Lower leg skin (tissue), 4 donors: ENCODE data around the gene LYRM7. TPM values are rescaled to one million over a fixed set of nuclear protein-coding genes. Genes with fewer than 3 reads are reported as not detected.

Experiments used
- DNase-seq, 2 donors: peaks; one replicate each; pipeline ENCODE4 v3.0.0-alpha.2; 2019; ENCODE audit warnings: low spot score in 2 of 2
- H3K4me3 ChIP-seq: fragments of 200-600 bp; sonication (generic); 2 replicates; pipeline ENCODE4 v1.5.1; 2017; ENCODE audit warnings: mild to moderate bottlenecking, low read depth; ENCODE audit not compliant: poor library complexity, severe bottlenecking
- CTCF ChIP-seq, 3 donors: fragments of 450-650 bp; IDR thresholded peaks; one replicate each; pipeline ENCODE4 v1.5.1; 2016; ENCODE audit warnings: antibody characterized with exemption in 3 of 3, mild to moderate bottlenecking in 3 of 3, moderate library complexity in 2 of 3
- POLR2A ChIP-seq, 2 donors: fragments of 450-650 bp; IDR thresholded peaks; one replicate each; pipeline ENCODE4 v1.6.1; 2016 to 2017; ENCODE audit warnings: antibody characterized with exemption in 2 of 2, mild to moderate bottlenecking in 1 of 2, moderate library complexity in 1 of 2
- WGBS, 2 donors: methylation state at CpG; one replicate each; pipeline ENCODE4 v1.1.5; 2018; 5-methylcytosine and 5-hydroxymethylcytosine counted together
- intact Hi-C: fragments of 100-400 bp; cut with DNase I; formaldehyde crosslinking; loops from one replicate; pipeline ENCODE4 v1.15.0; 2023; ENCODE audit warnings: low total_unique reads
- total RNA-seq, 4 donors: library from RNA; depleted of rRNA; stranded (reverse); fragments of >200 nt; gene quantifications; one replicate each; pipeline ENCODE4 v1.1.0, GENCODE V29; 2016

The LYRM7 gene
- total RNA-seq, 4 donors from 2014 or later = 4.1 to 15.7 (median 5.8) TPM

GRCh38 chr5:131229623-131230022 lies 58.9 kb downstream of the LYRM7 start:
- TF ChIP-seq CTCF (IDR thresholded peaks at IDR 0.05) = no peak
- no peak overlapping the region for H3K4me3 ChIP-seq
- intact Hi-C loops = no loop called here
- DNase-seq = no peak
- WGBS, 2 donors = 88 to 97% methylated on average over 4 of the region's 4 CpGs

GRCh38 chr5:131230406-131230805 lies 59.7 kb downstream of the LYRM7 start:
- H3K4me3 ChIP-seq = no peak overlapping the region
- no peak for DNase-seq
- WGBS, 2 donors = 87 to 88% methylated on average over 5 of the region's 5 CpGs
- intact Hi-C loops = no loop called here
- TF ChIP-seq CTCF (IDR thresholded peaks at IDR 0.05) (no peak), POLR2A (IDR thresholded peaks at IDR 0.05) (no peak)

- no peak overlapping the region for H3K4me3 ChIP-seq
- DNase-seq = no peak
- intact Hi-C loops = no loop called here
- TF ChIP-seq POLR2A (IDR thresholded peaks at IDR 0.05) (no peak), CTCF (IDR thresholded peaks at IDR 0.05) (no peak)
- 84 to 92% methylated on average over 1 of the region's 1 CpG for WGBS, 2 donors
Measured at GRCh38 chr5:131239686-131240085, 68.9 kb downstream of the LYRM7 start.

GRCh38 chr5:131242728-131243255 lies 72.0 kb downstream of the LYRM7 start:
- H3K4me3 ChIP-seq = no peak overlapping the region

GRCh38 chr5:131245312-131245711 lies 74.6 kb downstream of the LYRM7 start:
- no peak for TF ChIP-seq POLR2A (IDR thresholded peaks at IDR 0.05)
- TF ChIP-seq CTCF (IDR thresholded peaks at IDR 0.05) = no peak
- no peak overlapping the region for H3K4me3 ChIP-seq
- DNase-seq = no peak
- intact Hi-C loops = no loop called here

More at GRCh38 chr5:131242728-131243255, 72.0 kb downstream of the LYRM7 start:
- intact Hi-C loops = no loop called here
- no peak for TF ChIP-seq CTCF (IDR thresholded peaks at IDR 0.05)
- TF ChIP-seq POLR2A (IDR thresholded peaks at IDR 0.05) = no peak
- no peak for DNase-seq

- no peak for DNase-seq
- TF ChIP-seq CTCF (IDR thresholded peaks at IDR 0.05) (no peak), POLR2A (IDR thresholded peaks at IDR 0.05) (no peak)
- intact Hi-C loops = no loop called here
- no peak overlapping the region for H3K4me3 ChIP-seq
- WGBS, 2 donors = 83 to 91% methylated on average over 2 of the region's 2 CpGs
Measured at GRCh38 chr5:131245948-131246347, 75.2 kb downstream of the LYRM7 start.
